H9 (cell line): ENCODE measurements around the gene SPEG. TPM values are rescaled to one million over a fixed set of nuclear protein-coding genes. Genes with fewer than 3 reads are reported as not detected.

Experiments used
- DNase-seq: peaks from one replicate; pipeline ENCODE4 v3.0.0-alpha.2; 2017
- H2AFZ ChIP-seq: one replicate; pipeline ENCODE4 v1.6.1; 2013; ENCODE audit warnings: mild to moderate bottlenecking, low read length, control low read depth, moderate library complexity
- H2AK5ac ChIP-seq: 2 replicates; pipeline ENCODE4 v1.6.1; 2013; ENCODE audit warnings: low read length, control low read depth, mixed read lengths; ENCODE audit not compliant: insufficient read length
- H2BK120ac ChIP-seq: one replicate; pipeline ENCODE4 v1.6.1; 2013; ENCODE audit warnings: low read depth, mild to moderate bottlenecking, low read length, control low read depth, inconsistent platforms; ENCODE audit not compliant: poor library complexity, severe bottlenecking
- H2BK12ac ChIP-seq: 2 replicates; pipeline ENCODE4 v1.6.1; 2013; ENCODE audit warnings: low read length, control low read depth, mixed read lengths, low read depth; ENCODE audit not compliant: insufficient read length
- H2BK15ac ChIP-seq: 2 replicates; pipeline ENCODE4 v1.6.1; 2013; ENCODE audit warnings: low read depth, low read length, control low read depth
- H2BK20ac ChIP-seq: one replicate; pipeline ENCODE4 v1.6.1; 2013; ENCODE audit warnings: low read depth, mild to moderate bottlenecking, low read length, control low read depth, inconsistent platforms; ENCODE audit not compliant: poor library complexity, severe bottlenecking
- H2BK5ac ChIP-seq: 2 replicates; pipeline ENCODE4 v1.6.1; 2013; ENCODE audit warnings: low read length, control low read depth, mixed read lengths; ENCODE audit not compliant: insufficient read length
- H3K14ac ChIP-seq: 2 replicates; pipeline ENCODE4 v1.6.1; 2013; ENCODE audit warnings: low read length, control low read depth; ENCODE audit not compliant: insufficient read depth
- H3K18ac ChIP-seq: 2 replicates; pipeline ENCODE4 v1.6.1; 2013; ENCODE audit warnings: low read depth, mild to moderate bottlenecking, mixed read lengths, low read length, control low read depth; ENCODE audit not compliant: insufficient read length
- H3K23ac ChIP-seq: 2 replicates; pipeline ENCODE4 v1.6.1; 2013; ENCODE audit warnings: low read length, control low read depth, mixed read lengths, low read depth; ENCODE audit not compliant: insufficient read length
- H3K23me2 ChIP-seq: 2 replicates; pipeline ENCODE4 v1.6.1; 2013; ENCODE audit warnings: low read depth, mild to moderate bottlenecking, mixed read lengths, low read length, control low read depth; ENCODE audit not compliant: insufficient read length, poor library complexity, severe bottlenecking
- H3K27ac ChIP-seq: 2 replicates; pipeline ENCODE4 v1.5.1; 2013; ENCODE audit warnings: low read length, control low read depth, mixed read lengths, low read depth; ENCODE audit not compliant: insufficient read length
- H3K27me3 ChIP-seq: 2 replicates; pipeline ENCODE4 v1.6.1; 2013; ENCODE audit warnings: low read length, control low read depth, inconsistent platforms; ENCODE audit not compliant: insufficient read depth
- H3K4ac ChIP-seq: 2 replicates; pipeline ENCODE4 v1.6.1; 2013; ENCODE audit warnings: low read depth, mild to moderate bottlenecking, control low read depth, inconsistent platforms, low read length, moderate library complexity
- H3K4me1 ChIP-seq: 2 replicates; pipeline ENCODE4 v1.6.1; 2013; ENCODE audit warnings: low read length, control low read depth, inconsistent platforms; ENCODE audit not compliant: insufficient read depth
- H3K4me2 ChIP-seq: 2 replicates; pipeline ENCODE4 v1.6.1; 2013; ENCODE audit warnings: low read length, control low read depth, mixed read lengths; ENCODE audit not compliant: insufficient read length, insufficient read depth
- H3K56ac ChIP-seq: 2 replicates; pipeline ENCODE4 v1.6.1; 2013; ENCODE audit warnings: low read depth, mild to moderate bottlenecking, mixed read lengths, low read length, control low read depth; ENCODE audit not compliant: insufficient read length
- H3K79me1 ChIP-seq: 2 replicates; pipeline ENCODE4 v1.6.1; 2013; ENCODE audit warnings: low read depth, mild to moderate bottlenecking, moderate library complexity, low read length, control low read depth, inconsistent platforms; ENCODE audit not compliant: insufficient read depth, poor library complexity, severe bottlenecking
- H3K79me2 ChIP-seq: 2 replicates; pipeline ENCODE4 v1.6.1; 2013; ENCODE audit warnings: low read length, control low read depth, inconsistent platforms; ENCODE audit not compliant: insufficient read depth
- H3K9ac ChIP-seq: 2 replicates; pipeline ENCODE4 v1.6.1; 2013; ENCODE audit warnings: low read length, control low read depth, mixed read lengths; ENCODE audit not compliant: insufficient read length; ENCODE audit errors: extremely low read depth
- H3K9me3 ChIP-seq: one replicate; pipeline ENCODE4 v1.6.1; 2013; ENCODE audit warnings: low read depth, low read length, inconsistent platforms; ENCODE audit not compliant: control insufficient read depth
- H3T11ph ChIP-seq: one replicate; pipeline ENCODE4 v1.6.1; 2013; ENCODE audit warnings: mild to moderate bottlenecking, low read length, control low read depth, inconsistent platforms
- H4K20me1 ChIP-seq: one replicate; pipeline ENCODE4 v1.6.1; 2013; ENCODE audit not compliant: control insufficient read depth, insufficient read length, insufficient read depth
- H4K5ac ChIP-seq: 2 replicates; pipeline ENCODE4 v1.6.1; 2013; ENCODE audit warnings: low read depth, mild to moderate bottlenecking, mixed read lengths, low read length, control low read depth; ENCODE audit not compliant: insufficient read length
- H4K8ac ChIP-seq: replicated peaks from 2 replicates; pipeline ENCODE4 v1.6.1; 2013; ENCODE audit warnings: low read length, control low read depth, mixed read lengths, low read depth; ENCODE audit not compliant: insufficient read length
- H4K91ac ChIP-seq: 2 replicates; pipeline ENCODE4 v1.6.1; 2013; ENCODE audit warnings: low read depth, mild to moderate bottlenecking, moderate library complexity, mixed read lengths, low read length, control low read depth; ENCODE audit not compliant: insufficient read length
- H3K27ac Mint-ChIP-seq, 3 experiments: 2 replicates in 2 of 3; 3 replicates in 1 of 3; pipeline ENCODE4 v1.8.0; 2020 to 2021; ENCODE audit warnings: mixed read lengths in 3 of 3, mild to moderate bottlenecking in 1 of 3, moderate library complexity in 1 of 3
- H3K27me3 Mint-ChIP-seq: 2 replicates; pipeline ENCODE4 v1.8.0; 2021; ENCODE audit warnings: low read depth, mild to moderate bottlenecking, moderate library complexity, mixed read lengths
- H3K36me3 Mint-ChIP-seq, 3 experiments: 2 replicates in 2 of 3; 3 replicates in 1 of 3; pipeline ENCODE4 v1.8.0; 2020 to 2021; ENCODE audit warnings: low read depth in 3 of 3, mixed read lengths in 3 of 3; ENCODE audit not compliant: insufficient read depth in 1 of 3
- H3K4me1 Mint-ChIP-seq, 2 experiments: 2 replicates each; pipeline ENCODE4 v1.8.0; 2020; ENCODE audit warnings: mixed read lengths in 2 of 2
- H3K4me3 Mint-ChIP-seq, 2 experiments: 2 replicates in 1 of 2; 3 replicates in 1 of 2; pipeline ENCODE4 v1.8.0; 2020 to 2021; ENCODE audit warnings: mild to moderate bottlenecking in 2 of 2, mixed read lengths in 2 of 2, moderate library complexity in 1 of 2
- H3K9me3 Mint-ChIP-seq, 2 experiments: 2 replicates in 1 of 2; 3 replicates in 1 of 2; pipeline ENCODE4 v1.8.0; 2020; ENCODE audit warnings: mild to moderate bottlenecking in 2 of 2, mixed read lengths in 2 of 2, moderate library complexity in 1 of 2
- WGBS: extraction: QIAGEN DNeasy Blood & Tissue Kit; methylation state at CpG from one replicate; pipeline ENCODE4 v1.1.7; 2013; ENCODE audit warnings: missing lambda C conversion rate, low lambda C conversion rate, mixed read lengths; ENCODE audit not compliant: insufficient read length; ENCODE audit errors: extremely low coverage; 5-methylcytosine and 5-hydroxymethylcytosine counted together
- total RNA-seq: library from RNA; stranded (reverse); gene quantifications from 2 replicates; pipeline ENCODE4 v1.2.1, GENCODE V29; 2021
- TF ChIP-seq, protein P1 (sequence below): fragments of 200-600 bp; sonication (generic); conservative IDR thresholded peaks from 3 replicates; pipeline ENCODE4 v1.8.0; 2021; ENCODE audit warnings: antibody characterized with exemption, mild to moderate bottlenecking

Gene SPEG
- total RNA-seq, 1 experiment from 2014 or later, result 23.7 TPM

DNA sequence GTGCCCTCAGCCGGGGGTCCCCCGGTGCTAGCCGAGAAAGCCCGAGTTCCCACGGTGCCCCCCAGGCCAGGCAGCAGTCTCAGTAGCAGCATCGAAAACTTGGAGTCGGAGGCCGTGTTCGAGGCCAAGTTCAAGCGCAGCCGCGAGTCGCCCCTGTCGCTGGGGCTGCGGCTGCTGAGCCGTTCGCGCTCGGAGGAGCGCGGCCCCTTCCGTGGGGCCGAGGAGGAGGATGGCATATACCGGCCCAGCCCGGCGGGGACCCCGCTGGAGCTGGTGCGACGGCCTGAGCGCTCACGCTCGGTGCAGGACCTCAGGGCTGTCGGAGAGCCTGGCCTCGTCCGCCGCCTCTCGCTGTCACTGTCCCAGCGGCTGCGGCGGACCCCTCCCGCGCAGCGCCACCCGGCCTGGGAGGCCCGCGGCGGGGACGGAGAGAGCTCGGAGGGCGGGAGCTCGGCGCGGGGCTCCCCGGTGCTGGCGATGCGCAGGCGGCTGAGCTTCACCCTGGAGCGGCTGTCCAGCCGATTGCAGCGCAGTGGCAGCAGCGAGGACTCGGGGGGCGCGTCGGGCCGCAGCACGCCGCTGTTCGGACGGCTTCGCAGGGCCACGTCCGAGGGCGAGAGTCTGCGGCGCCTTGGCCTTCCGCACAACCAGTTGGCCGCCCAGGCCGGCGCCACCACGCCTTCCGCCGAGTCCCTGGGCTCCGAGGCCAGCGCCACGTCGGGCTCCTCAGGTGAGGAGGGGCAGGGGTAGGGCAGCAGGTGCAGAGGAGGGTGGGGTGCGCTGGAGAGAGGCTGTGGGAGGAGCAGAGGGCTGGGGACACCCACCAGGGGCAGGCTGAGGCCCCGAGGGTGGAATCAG lies 49.9 kb downstream of the SPEG start:
- WGBS, result no CpG with 5 or more reads among the region's 89 CpGs
- Histone ChIP-seq H3K79me2 (no peaks in the 10 kb centered on the region), H3K9ac (no peak overlapping the region), H4K91ac (no peak overlapping the region), H3K9me3 (no peaks in the 10 kb centered on the region), H2BK12ac (no peak overlapping the region), H3K4me2 (peak overlapping the region; percentile 37), H3K79me1 (no peaks in the 10 kb centered on the region), H3K27ac (no peak overlapping the region), H4K8ac (no peak overlapping the region), H2BK120ac (no peak overlapping the region), H3K23me2 (no peaks in the 10 kb centered on the region), H3K4me1 (peaks cover 2% of the 10 kb centered on the region), H3K23ac (no peak overlapping the region), H3K4ac (no peak overlapping the region), H3K14ac (no peak overlapping the region), H3K18ac (no peak overlapping the region), H3K56ac (no peak overlapping the region), H2AFZ (no peak overlapping the region), H2BK5ac (no peak overlapping the region), H3T11ph (no peak overlapping the region), H4K5ac (no peak overlapping the region), H3K27me3 (peaks cover 19% of the 10 kb centered on the region; the same call in 1 of the 2 replicates), H4K20me1 (no peaks in the 10 kb centered on the region), H2BK20ac (no peak overlapping the region), H2BK15ac (no peak overlapping the region), H2AK5ac (no peak overlapping the region)
- Mint-ChIP-seq H3K27ac (no peak overlapping the region), H3K4me1 (peaks cover 30 to 40% of the 10 kb centered on the region in 2 experiments), H3K4me3 (peak overlapping the region; percentile 41 to 75), H3K27me3 (peaks cover 50% of the 10 kb centered on the region), H3K9me3 (no peaks in the 10 kb centered on the region), H3K36me3 (peaks cover 0 to 4% (median 3%) of the 10 kb centered on the region in 3 experiments; a peak in 4 of 7 replicates)
- TF ChIP-seq, protein P1, sequence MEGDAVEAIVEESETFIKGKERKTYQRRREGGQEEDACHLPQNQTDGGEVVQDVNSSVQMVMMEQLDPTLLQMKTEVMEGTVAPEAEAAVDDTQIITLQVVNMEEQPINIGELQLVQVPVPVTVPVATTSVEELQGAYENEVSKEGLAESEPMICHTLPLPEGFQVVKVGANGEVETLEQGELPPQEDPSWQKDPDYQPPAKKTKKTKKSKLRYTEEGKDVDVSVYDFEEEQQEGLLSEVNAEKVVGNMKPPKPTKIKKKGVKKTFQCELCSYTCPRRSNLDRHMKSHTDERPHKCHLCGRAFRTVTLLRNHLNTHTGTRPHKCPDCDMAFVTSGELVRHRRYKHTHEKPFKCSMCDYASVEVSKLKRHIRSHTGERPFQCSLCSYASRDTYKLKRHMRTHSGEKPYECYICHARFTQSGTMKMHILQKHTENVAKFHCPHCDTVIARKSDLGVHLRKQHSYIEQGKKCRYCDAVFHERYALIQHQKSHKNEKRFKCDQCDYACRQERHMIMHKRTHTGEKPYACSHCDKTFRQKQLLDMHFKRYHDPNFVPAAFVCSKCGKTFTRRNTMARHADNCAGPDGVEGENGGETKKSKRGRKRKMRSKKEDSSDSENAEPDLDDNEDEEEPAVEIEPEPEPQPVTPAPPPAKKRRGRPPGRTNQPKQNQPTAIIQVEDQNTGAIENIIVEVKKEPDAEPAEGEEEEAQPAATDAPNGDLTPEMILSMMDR, result no peak
- DNase-seq, result no peak
